Measurements from ENCODE around the gene NBL1. TPM values are rescaled to one million over a fixed set of nuclear protein-coding genes. Genes with fewer than 3 reads are reported as not detected.

The NBL1 gene
- total RNA-seq, 2 experiments from 2014 or later, result 25.0 to 31.3 TPM

Other genes with a start within 250 kb of the NBL1 start
- gene CAPZB, start 158.8 kb upstream of the NBL1 start, total RNA-seq, result 100 to 1,000 TPM; 388 to 419 TPM
- under 1 TPM; 0.17 to 0.19 TPM for gene HTR6, start 20.6 kb downstream of the NBL1 start, total RNA-seq
- 10 to 100 TPM; 18.3 to 19.7 TPM for gene TMCO4, start 155.6 kb downstream of the NBL1 start, total RNA-seq
- gene RNF186, start 171.0 kb downstream of the NBL1 start, total RNA-seq, result not detected
- gene OTUD3, start 238.1 kb downstream of the NBL1 start, total RNA-seq, result 1 to 10 TPM; 6.9 to 8.4 TPM